ENCODE measurements around the gene THRB.

The THRB gene

GRCh38 chr3:24342275-24342674, 152.4 kb downstream of the THRB start:
- Histone ChIP-seq H3K4me3 (ENCODE audit: insufficient read depth, low read depth, low read length) (no peak overlapping the region), H3K36me3 (ENCODE audit: control insufficient read depth, insufficient read depth, low read length) (no peaks in the 10 kb centered on the region), H3K4me1 (ENCODE audit: control insufficient read depth, insufficient read depth, low read length) (no peaks in the 10 kb centered on the region), H3K27me3 (ENCODE audit: control insufficient read depth, insufficient read depth, low read length, poor library complexity, severe bottlenecking) (no peaks in the 10 kb centered on the region), H3K27ac (ENCODE audit: insufficient read depth, low read depth, low read length, poor library complexity, severe bottlenecking) (no peak overlapping the region), H3K9me3 (ENCODE audit: control insufficient read depth, low read length) (no peaks in the 10 kb centered on the region)
- WGBS, 2 experiments = 90 to 95% methylated on average over 4 of the region's 4 CpGs

- Histone ChIP-seq H3K27me3 (ENCODE audit: control insufficient read depth, insufficient read depth, low read length, poor library complexity, severe bottlenecking) (no peaks in the 10 kb centered on the region), H3K27ac (ENCODE audit: insufficient read depth, low read depth, low read length, poor library complexity, severe bottlenecking) (no peak overlapping the region), H3K4me1 (ENCODE audit: control insufficient read depth, insufficient read depth, low read length) (no peaks in the 10 kb centered on the region), H3K36me3 (ENCODE audit: control insufficient read depth, insufficient read depth, low read length) (no peaks in the 10 kb centered on the region), H3K9me3 (ENCODE audit: control insufficient read depth, low read length) (no peaks in the 10 kb centered on the region), H3K4me3 (ENCODE audit: insufficient read depth, low read depth, low read length) (no peak overlapping the region)
Measured at GRCh38 chr3:24341668-24342067, 153.0 kb downstream of the THRB start.

- Histone ChIP-seq H3K9me3 (ENCODE audit: control insufficient read depth, low read length) (no peaks in the 10 kb centered on the region), H3K36me3 (ENCODE audit: control insufficient read depth, insufficient read depth, low read length) (no peaks in the 10 kb centered on the region), H3K4me3 (ENCODE audit: insufficient read depth, low read depth, low read length) (no peak overlapping the region), H3K27ac (ENCODE audit: insufficient read depth, low read depth, low read length, poor library complexity, severe bottlenecking) (no peak overlapping the region), H3K4me1 (ENCODE audit: control insufficient read depth, insufficient read depth, low read length) (no peaks in the 10 kb centered on the region), H3K27me3 (ENCODE audit: control insufficient read depth, insufficient read depth, low read length, poor library complexity, severe bottlenecking) (no peaks in the 10 kb centered on the region)
- WGBS, 2 experiments = 89 to 95% methylated on average over 3 to 4 of the region's 4 CpGs
Measured at GRCh38 chr3:24340966-24341365, 153.7 kb downstream of the THRB start.

GRCh38 chr3:24340161-24340560, 154.5 kb downstream of the THRB start:
- Histone ChIP-seq H3K4me3 (ENCODE audit: insufficient read depth, low read depth, low read length) (no peak overlapping the region), H3K27me3 (ENCODE audit: control insufficient read depth, insufficient read depth, low read length, poor library complexity, severe bottlenecking) (no peaks in the 10 kb centered on the region), H3K36me3 (ENCODE audit: control insufficient read depth, insufficient read depth, low read length) (no peaks in the 10 kb centered on the region), H3K27ac (ENCODE audit: insufficient read depth, low read depth, low read length, poor library complexity, severe bottlenecking) (no peak overlapping the region), H3K9me3 (ENCODE audit: control insufficient read depth, low read length) (no peaks in the 10 kb centered on the region), H3K4me1 (ENCODE audit: control insufficient read depth, insufficient read depth, low read length) (no peaks in the 10 kb centered on the region)
- WGBS, 2 experiments = 100% methylated on average over 1 of the region's 1 CpG

GRCh38 chr3:24339266-24339825, 155.3 kb downstream of the THRB start:
- no peaks in the 10 kb centered on the region for H3K36me3 ChIP-seq (ENCODE audit: control insufficient read depth, insufficient read depth, low read length)
- WGBS, 2 experiments = 94 to 95% methylated on average over 5 of the region's 5 CpGs
- no peaks in the 10 kb centered on the region for H3K9me3 ChIP-seq (ENCODE audit: control insufficient read depth, low read length)
- H3K4me3 ChIP-seq (ENCODE audit: insufficient read depth, low read depth, low read length) = no peak overlapping the region
- H3K27me3 ChIP-seq (ENCODE audit: control insufficient read depth, insufficient read depth, low read length, poor library complexity, severe bottlenecking) = no peaks in the 10 kb centered on the region
- no peak overlapping the region for H3K27ac ChIP-seq (ENCODE audit: insufficient read depth, low read depth, low read length, poor library complexity, severe bottlenecking)
- no peaks in the 10 kb centered on the region for H3K4me1 ChIP-seq (ENCODE audit: control insufficient read depth, insufficient read depth, low read length)

GRCh38 chr3:24338409-24339130, 156.1 kb downstream of the THRB start:
- 91 to 93% methylated on average over 4 to 5 of the region's 5 CpGs for WGBS, 2 experiments
- H3K9me3 ChIP-seq (ENCODE audit: control insufficient read depth, low read length) = no peaks in the 10 kb centered on the region
- H3K4me1 ChIP-seq (ENCODE audit: control insufficient read depth, insufficient read depth, low read length) = no peaks in the 10 kb centered on the region
- H3K36me3 ChIP-seq (ENCODE audit: control insufficient read depth, insufficient read depth, low read length) = no peaks in the 10 kb centered on the region
- H3K27ac ChIP-seq (ENCODE audit: insufficient read depth, low read depth, low read length, poor library complexity, severe bottlenecking) = no peak overlapping the region
- H3K27me3 ChIP-seq (ENCODE audit: control insufficient read depth, insufficient read depth, low read length, poor library complexity, severe bottlenecking) = no peaks in the 10 kb centered on the region
- no peak overlapping the region for H3K4me3 ChIP-seq (ENCODE audit: insufficient read depth, low read depth, low read length)

- Histone ChIP-seq H3K27ac (ENCODE audit: insufficient read depth, low read depth, low read length, poor library complexity, severe bottlenecking) (no peak overlapping the region), H3K36me3 (ENCODE audit: control insufficient read depth, insufficient read depth, low read length) (no peaks in the 10 kb centered on the region), H3K9me3 (ENCODE audit: control insufficient read depth, low read length) (no peaks in the 10 kb centered on the region), H3K4me1 (ENCODE audit: control insufficient read depth, insufficient read depth, low read length) (no peaks in the 10 kb centered on the region), H3K27me3 (ENCODE audit: control insufficient read depth, insufficient read depth, low read length, poor library complexity, severe bottlenecking) (no peaks in the 10 kb centered on the region), H3K4me3 (ENCODE audit: insufficient read depth, low read depth, low read length) (no peak overlapping the region)
- WGBS, 2 experiments = 83 to 88% methylated on average over 3 of the region's 3 CpGs
Measured at GRCh38 chr3:24336101-24336500, 158.5 kb downstream of the THRB start.

- Histone ChIP-seq H3K27ac (ENCODE audit: insufficient read depth, low read depth, low read length, poor library complexity, severe bottlenecking) (no peak overlapping the region), H3K9me3 (ENCODE audit: control insufficient read depth, low read length) (no peaks in the 10 kb centered on the region), H3K27me3 (ENCODE audit: control insufficient read depth, insufficient read depth, low read length, poor library complexity, severe bottlenecking) (no peaks in the 10 kb centered on the region), H3K36me3 (ENCODE audit: control insufficient read depth, insufficient read depth, low read length) (no peaks in the 10 kb centered on the region), H3K4me3 (ENCODE audit: insufficient read depth, low read depth, low read length) (no peak overlapping the region), H3K4me1 (ENCODE audit: control insufficient read depth, insufficient read depth, low read length) (no peaks in the 10 kb centered on the region)
- WGBS, 2 experiments = 89 to 100% methylated on average over 3 of the region's 3 CpGs
Measured at GRCh38 chr3:24332092-24332491, 162.6 kb downstream of the THRB start.

GRCh38 chr3:24323272-24323671, 171.4 kb downstream of the THRB start:
- no peaks in the 10 kb centered on the region for H3K9me3 ChIP-seq (ENCODE audit: control insufficient read depth, low read length)
- H3K27me3 ChIP-seq (ENCODE audit: control insufficient read depth, insufficient read depth, low read length, poor library complexity, severe bottlenecking) = no peaks in the 10 kb centered on the region
- H3K27ac ChIP-seq (ENCODE audit: insufficient read depth, low read depth, low read length, poor library complexity, severe bottlenecking) = no peak overlapping the region
- no peaks in the 10 kb centered on the region for H3K4me1 ChIP-seq (ENCODE audit: control insufficient read depth, insufficient read depth, low read length)
- H3K4me3 ChIP-seq (ENCODE audit: insufficient read depth, low read depth, low read length) = no peak overlapping the region
- H3K36me3 ChIP-seq (ENCODE audit: control insufficient read depth, insufficient read depth, low read length) = no peaks in the 10 kb centered on the region

GRCh38 chr3:24320601-24321000, 174.0 kb downstream of the THRB start:
- H3K27ac ChIP-seq (ENCODE audit: insufficient read depth, low read depth, low read length, poor library complexity, severe bottlenecking) = no peak overlapping the region
- H3K4me3 ChIP-seq (ENCODE audit: insufficient read depth, low read depth, low read length) = no peak overlapping the region
- no peaks in the 10 kb centered on the region for H3K36me3 ChIP-seq (ENCODE audit: control insufficient read depth, insufficient read depth, low read length)
- H3K27me3 ChIP-seq (ENCODE audit: control insufficient read depth, insufficient read depth, low read length, poor library complexity, severe bottlenecking) = no peaks in the 10 kb centered on the region
- H3K9me3 ChIP-seq (ENCODE audit: control insufficient read depth, low read length) = no peaks in the 10 kb centered on the region
- H3K4me1 ChIP-seq (ENCODE audit: control insufficient read depth, insufficient read depth, low read length) = no peaks in the 10 kb centered on the region
